Vagina (tissue), 2 donors: ENCODE data around the gene RCAN2.

Experiments used
- POLR2A ChIP-seq, 2 donors: fragments of 450-650 bp; IDR thresholded peaks; one replicate each; pipeline ENCODE4 v1.6.1; 2017; ENCODE audit warnings: antibody characterized with exemption in 2 of 2, mild to moderate bottlenecking in 2 of 2, moderate library complexity in 2 of 2
- POLR2AphosphoS5 ChIP-seq, 2 donors: sonication (generic); formaldehyde crosslinking; IDR thresholded peaks; one replicate each; pipeline ENCODE4 v1.9.0; 2017; ENCODE audit warnings: antibody characterized with exemption in 2 of 2, mild to moderate bottlenecking in 2 of 2, low read depth in 1 of 2; ENCODE audit not compliant: insufficient read depth in 1 of 2
- TF ChIP-seq, protein P1 (sequence below), 3 experiments: fragments of 450-650 bp in 2 of 3; fragments of 200-600 bp in 1 of 3; sonication (generic) in 1 of 3; IDR thresholded peaks; one replicate each; pipeline ENCODE4 v1.5.1; 2017 to 2019; ENCODE audit warnings: antibody characterized with exemption in 3 of 3, mild to moderate bottlenecking in 2 of 3, moderate library complexity in 2 of 3

DNA sequence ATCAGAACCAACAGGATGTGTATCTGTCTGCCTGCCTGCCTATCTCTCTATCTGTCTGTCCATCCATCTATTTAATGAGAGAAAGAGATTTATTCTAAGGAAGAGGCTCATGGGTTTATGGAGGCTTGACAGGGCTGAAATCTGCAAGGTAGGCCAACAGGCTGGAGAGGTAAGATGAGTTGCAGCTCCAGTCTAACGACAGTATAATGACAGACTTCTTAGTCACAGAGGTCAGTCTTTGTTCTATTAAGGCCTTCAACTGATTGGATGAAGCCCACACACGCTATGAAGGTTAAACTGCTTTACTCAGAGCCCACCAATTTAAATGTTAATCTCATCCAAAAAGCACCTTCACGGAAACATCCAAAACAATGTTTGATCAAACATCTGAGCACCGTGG is 220.1 kb downstream of the RCAN2 start:
- TF ChIP-seq POLR2A (IDR thresholded peaks at IDR 0.05), result no peak
- TF ChIP-seq, protein P1, sequence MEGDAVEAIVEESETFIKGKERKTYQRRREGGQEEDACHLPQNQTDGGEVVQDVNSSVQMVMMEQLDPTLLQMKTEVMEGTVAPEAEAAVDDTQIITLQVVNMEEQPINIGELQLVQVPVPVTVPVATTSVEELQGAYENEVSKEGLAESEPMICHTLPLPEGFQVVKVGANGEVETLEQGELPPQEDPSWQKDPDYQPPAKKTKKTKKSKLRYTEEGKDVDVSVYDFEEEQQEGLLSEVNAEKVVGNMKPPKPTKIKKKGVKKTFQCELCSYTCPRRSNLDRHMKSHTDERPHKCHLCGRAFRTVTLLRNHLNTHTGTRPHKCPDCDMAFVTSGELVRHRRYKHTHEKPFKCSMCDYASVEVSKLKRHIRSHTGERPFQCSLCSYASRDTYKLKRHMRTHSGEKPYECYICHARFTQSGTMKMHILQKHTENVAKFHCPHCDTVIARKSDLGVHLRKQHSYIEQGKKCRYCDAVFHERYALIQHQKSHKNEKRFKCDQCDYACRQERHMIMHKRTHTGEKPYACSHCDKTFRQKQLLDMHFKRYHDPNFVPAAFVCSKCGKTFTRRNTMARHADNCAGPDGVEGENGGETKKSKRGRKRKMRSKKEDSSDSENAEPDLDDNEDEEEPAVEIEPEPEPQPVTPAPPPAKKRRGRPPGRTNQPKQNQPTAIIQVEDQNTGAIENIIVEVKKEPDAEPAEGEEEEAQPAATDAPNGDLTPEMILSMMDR (IDR thresholded peaks at IDR 0.05), result no peak
- TF ChIP-seq POLR2AphosphoS5 (IDR thresholded peaks at IDR 0.05; ENCODE audit: insufficient read depth in 1 of 2, low read depth in 1 of 2), result no peak
